ENCODE measurements around the gene HBEGF.

HBEGF gene

DNA sequence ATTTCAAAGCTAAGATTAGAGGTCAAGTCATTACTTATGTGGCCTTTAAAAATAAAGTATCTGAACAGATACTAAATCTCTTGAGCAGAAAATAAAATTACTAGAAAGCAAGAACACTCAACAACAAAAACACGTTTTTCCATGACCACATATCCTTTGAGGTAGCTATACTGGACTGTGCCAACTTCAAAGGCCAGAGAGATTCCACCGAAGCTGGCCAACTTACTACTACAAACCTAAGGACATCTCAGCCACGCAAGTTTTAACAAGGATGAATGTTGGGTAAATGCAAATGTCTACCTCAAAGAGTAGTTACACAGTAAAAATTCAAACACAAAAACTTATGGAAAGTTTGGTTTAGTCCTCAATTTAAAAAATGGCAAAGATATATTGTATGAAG is 62.4 kb downstream of the HBEGF start:
- TF ChIP-seq, protein P1, sequence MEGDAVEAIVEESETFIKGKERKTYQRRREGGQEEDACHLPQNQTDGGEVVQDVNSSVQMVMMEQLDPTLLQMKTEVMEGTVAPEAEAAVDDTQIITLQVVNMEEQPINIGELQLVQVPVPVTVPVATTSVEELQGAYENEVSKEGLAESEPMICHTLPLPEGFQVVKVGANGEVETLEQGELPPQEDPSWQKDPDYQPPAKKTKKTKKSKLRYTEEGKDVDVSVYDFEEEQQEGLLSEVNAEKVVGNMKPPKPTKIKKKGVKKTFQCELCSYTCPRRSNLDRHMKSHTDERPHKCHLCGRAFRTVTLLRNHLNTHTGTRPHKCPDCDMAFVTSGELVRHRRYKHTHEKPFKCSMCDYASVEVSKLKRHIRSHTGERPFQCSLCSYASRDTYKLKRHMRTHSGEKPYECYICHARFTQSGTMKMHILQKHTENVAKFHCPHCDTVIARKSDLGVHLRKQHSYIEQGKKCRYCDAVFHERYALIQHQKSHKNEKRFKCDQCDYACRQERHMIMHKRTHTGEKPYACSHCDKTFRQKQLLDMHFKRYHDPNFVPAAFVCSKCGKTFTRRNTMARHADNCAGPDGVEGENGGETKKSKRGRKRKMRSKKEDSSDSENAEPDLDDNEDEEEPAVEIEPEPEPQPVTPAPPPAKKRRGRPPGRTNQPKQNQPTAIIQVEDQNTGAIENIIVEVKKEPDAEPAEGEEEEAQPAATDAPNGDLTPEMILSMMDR (IDR thresholded peaks at IDR 0.05; ENCODE audit: low read depth, low read length): no peak
- no peak for DNase-seq (ENCODE audit: extremely low read depth, low read depth)

Measured in AG09319 (cell line).